Hepatic stellate cell (primary cell): ENCODE measurements around the gene SRP19.
"Not testable (repeated sequence)": the region's sequence is repeated elsewhere in the genome, so short reads cannot be mapped to it uniquely, and the experiment has no call there.

Experiments
- DNase-seq: peaks from one replicate; pipeline ENCODE4 v3.0.0; 2011; ENCODE audit warnings: low spot score

Gene SRP19

DNA sequence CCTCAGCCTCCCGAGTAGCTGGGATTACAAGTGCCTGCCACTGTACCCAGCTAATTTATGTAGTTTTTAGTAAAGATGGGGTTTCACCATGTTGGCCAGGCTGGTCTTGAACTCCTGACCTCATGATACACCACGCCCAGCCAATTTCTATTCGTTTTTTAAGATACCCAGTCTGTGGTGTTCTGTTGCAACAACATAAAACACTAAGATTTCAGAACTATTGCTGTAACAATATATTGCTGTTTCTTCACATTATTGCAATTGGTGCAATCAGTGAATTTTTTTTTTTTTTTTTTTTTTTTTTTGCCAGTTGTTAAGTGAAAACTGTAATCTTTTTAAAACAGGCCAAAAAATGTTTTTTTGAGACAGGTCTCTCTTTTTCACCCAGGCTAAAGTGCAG lies 9.9 kb downstream of the SRP19 start:
- DNase-seq = no peak

DNA sequence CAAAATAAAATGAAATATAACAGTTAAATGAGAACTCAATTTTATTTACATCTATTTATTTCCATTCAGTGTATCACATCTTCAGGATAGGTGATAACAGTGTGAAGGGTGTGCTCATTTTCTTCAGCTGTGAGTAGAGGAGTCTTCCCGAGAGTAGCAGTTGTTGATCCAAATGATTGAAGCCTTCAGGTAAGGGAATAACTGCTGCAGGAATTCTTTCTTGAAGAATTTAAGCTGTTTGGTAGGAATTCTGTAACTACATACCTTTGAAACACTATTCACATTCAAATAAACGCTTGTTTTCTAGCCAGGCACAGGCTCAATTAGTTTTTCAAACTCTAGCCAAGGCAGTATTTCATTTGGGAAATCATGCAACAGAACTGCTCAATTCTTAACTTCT lies 15.3 kb downstream of the SRP19 start:
- DNase-seq = no peak

DNA sequence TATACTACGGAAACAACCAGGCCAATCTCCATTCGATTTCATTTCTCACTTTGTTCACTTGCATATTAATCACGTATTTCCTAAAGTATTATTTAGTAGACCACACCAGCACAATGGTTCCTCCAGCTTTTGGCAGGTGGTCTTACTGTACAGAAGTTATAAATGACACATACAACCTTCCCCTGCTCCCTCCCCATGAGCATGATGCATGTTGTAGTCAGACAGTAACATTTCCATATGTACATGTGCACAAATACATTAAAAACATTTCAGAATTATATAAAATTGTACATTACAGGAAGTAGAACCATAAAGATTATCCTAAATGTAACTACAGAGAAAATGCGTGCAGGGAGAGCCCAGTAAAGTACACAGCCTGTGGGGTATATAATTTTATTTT lies 17.0 kb downstream of the SRP19 start:
- no peak for DNase-seq

DNA sequence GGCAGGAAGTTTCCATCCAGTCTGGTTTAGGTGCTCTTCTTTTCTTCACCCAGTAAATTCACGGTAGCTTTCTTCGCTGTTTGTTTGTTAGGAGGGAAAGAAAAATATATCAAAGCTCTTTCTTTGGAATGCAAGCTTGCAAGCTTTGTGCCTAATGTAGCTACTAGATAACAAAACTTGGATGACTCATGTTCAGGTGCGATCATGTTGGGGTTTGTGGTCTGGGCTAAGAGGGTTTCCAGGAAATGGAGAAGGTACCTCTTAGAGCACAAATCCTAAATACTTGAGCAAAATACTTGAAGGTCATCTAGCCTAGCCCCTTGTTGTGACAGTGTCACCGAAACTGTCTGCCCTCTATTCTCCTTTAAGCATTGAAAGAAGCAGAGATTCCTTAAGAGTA lies 17.7 kb downstream of the SRP19 start:
- DNase-seq = no peak

DNA sequence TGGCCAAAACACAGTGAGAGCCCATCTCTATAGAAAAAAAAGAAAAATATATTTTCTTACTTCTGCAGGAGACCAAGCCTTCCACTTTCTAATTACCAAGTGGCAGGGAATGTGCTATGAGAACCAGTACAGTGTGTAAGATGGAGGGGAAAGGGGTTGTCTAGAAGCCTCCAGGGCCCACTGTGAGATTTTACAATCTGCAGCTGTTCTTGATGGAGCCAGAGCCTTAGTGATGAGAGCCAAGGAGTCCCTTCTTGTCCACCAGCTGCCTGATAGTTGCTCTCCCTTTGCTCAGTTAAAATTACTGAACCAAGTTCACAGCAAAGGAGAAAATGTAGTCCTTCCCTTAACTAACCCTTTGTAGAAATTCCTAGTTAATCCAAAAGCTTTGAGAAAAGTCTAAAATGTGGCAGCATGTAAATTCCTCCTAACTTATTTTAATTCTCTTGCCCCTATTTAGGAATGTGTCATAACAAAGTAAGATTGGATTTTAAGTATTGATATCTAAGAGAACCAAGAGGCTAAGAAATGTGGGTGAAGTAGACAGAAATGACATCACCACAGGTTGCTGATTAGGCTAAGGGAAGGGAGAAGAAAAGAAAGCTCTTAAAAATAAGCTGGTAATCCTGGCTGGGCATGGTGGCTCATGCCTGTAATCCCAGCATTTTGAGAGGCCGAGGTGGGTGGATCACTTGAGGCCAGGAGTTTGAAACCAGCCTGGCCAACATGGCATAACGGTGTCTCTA lies 19.3 kb downstream of the SRP19 start:
- no peak for DNase-seq

DNA sequence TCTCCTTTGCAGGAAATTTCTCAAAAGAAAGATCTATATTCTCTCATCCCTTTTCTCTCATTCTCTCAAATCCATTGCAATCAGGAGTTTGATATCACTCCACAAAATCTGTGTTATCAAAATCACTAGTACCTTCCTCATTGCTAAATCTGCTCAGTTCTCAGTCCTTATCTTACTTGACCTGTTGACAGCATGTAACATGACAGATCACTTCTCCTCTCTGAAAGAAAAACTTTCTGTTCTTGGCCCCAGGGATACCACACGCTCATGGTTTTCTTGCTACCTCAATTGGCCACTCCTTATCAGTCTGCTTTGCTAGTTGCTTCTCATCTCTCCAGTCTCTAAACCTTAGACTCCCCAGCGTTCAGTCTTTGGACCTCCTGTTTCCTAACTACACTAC lies 22.1 kb downstream of the SRP19 start:
- no peak for DNase-seq

DNA sequence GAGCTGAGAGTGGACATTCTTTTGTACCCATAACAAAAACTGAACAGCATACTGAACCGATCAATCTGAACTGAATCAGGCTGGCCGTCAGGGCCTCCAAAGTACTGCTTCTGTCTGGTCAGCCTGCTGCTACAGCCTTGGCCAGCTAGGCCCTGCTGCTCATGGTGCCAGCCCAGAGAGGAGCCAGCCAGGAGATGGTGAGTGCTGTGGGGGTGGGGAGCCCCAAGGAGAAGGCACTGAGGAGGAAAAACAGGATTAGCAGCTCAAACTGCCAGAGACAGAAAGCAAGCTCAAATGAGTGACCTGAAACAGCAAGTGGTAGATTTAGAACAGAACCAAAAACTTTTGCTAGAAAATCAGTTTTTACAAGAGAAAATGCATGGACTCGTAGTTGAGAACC lies 23.9 kb downstream of the SRP19 start:
- no peak for DNase-seq

DNA sequence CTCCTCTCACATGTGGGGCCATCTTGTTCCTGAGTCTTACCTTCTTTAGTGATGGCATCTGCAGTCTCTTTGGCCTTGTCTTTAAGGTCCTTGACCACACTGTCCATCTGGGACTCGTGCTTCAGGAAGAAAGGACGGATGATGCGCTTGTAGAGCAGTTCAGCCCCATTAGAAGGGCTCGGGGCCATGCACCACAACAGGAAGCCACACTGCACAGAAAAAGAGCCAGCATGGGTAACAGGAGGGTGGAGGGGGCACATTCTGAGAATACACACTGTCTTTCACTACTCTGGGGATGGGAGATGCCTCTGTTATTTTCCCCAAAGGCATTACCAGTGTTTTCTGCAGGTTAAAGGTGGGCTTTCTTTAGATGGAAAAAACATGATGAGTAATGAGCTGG lies 25.9 kb downstream of the SRP19 start:
- no peak for DNase-seq

DNA sequence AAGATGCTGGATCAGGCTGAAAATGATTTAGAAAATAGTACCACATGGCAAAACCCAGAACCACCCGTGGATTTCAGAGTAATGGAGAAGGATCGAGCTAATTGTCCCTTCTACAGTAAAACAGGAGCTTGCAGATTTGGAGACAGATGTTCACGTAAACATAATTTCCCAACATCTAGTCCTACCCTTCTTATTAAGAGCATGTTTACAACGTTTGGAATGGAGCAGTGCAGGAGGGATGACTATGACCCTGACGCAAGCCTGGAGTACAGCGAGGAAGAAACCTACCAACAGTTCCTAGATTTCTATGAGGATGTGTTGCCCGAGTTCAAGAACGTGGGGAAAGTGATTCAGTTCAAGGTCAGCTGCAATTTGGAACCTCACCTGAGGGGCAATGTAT lies 31.0 kb downstream of the SRP19 start:
- DNase-seq = not testable (repeated sequence)

DNA sequence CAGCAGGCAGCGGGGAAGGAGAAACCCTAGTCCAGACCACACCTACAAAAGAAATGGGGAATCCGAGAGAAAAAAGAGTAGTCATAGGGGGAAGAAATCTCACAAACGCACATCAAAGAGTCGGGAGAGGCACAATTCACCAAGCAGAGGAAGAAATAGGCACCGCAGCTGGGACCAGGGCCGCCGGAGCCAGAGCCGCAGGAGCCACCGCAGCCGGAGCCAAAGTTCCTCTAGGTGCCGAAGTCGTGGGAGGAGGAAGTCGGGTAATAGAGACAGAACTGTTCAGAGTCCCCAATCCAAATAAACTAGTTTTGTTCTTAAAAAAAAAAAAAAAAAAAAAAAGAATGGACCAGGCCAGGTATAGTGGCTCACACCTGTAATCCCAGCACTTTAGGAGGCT lies 31.7 kb downstream of the SRP19 start:
- no peak for DNase-seq

DNA sequence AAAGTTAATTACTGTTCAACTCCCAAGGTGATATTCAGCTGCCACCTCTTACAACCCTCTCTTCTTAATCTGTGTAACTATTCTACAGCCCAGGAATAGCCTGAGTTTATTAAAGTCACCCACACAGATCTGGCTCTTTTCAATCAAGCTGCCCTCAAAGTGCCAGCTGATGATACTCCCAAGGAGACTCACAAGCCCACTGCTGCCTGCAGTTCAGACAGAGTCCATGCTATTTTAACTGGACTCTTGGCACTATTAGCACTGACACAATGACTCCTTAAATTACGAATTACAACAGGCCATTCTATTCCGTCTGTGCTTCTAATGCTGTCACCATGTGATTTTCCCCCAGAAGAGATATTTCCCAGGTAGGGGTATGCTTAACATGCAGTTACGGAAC lies 34.6 kb downstream of the SRP19 start:
- DNase-seq = no peak

DNA sequence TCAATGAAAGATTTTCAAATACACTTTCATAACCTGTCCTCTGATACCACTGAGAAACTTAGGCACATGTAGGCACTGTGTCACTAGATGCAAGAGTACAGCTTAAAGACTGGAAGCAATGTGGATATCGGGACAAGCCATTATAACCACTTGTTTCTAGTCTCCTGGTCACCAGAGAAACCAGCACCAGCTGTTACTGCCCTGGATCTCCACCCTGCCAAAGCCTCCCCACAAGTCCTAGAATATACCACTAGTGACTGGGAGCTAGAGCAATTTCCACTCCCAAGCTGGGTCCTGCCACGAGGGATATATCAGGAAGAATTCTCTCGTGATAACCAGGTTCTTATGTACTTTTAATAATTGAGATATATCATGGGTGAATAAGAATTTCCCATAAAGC lies 41.5 kb downstream of the SRP19 start:
- no peak for DNase-seq

DNA sequence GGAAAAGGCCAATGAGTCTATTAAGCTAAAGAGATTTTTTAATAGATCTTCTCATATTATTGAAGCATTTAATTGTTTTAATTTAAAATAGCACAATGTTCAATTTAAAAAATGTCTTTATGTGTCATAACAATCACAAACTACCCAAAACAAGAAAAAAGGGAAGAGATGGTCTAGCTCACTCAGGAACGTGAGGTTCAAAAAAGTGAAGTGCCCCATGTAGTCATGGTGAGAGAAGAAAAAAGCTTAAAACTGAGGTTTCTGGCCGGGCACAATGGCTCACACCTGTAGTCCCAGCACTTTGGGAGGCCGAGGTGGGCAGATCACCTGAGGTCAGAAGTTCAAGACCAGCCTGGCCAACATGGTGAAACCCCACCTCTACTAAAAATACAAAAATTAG lies 43.9 kb downstream of the SRP19 start:
- not testable (repeated sequence) for DNase-seq

DNA sequence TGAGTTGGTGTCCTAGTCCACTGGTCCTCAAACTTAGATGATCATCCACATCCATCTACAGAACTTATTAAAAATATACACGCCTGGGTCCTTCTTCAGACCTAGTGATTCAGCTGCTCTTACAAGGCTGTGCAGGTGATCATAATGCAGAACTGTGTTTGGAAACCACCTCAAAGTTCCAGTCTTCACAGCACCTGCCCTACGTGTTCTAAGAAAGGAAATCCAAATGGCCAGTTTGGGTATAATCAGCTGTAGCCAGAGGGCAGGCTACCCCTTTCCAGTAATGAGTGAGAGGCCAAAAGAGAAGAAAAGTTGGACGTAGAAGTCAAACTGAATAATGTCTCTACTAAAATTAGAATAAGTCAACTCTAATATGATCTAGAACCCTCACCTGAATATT lies 45.5 kb downstream of the SRP19 start:
- DNase-seq = no peak

DNA sequence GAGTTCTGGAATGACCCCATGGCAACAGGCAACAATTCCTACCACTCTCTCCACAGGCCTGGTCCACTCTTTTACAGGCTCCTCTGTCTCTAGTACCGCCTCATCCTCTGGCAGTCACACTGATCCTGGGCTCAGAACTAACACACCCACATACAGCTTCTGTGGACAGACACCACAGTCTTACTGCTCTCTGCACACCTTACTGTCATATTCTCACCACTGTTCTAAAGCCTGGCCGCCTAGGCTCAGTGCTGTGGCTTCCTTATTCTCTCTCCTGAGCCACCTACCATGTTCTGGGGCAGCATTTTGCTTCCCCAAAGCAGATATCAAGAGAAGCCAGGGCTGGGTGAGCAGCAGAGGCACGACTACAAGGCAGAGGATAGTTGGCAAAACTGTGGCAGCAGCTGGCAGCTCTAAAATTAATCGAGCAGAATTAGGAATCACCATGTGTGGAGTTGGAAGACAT lies 46.1 kb downstream of the SRP19 start:
- no peak for DNase-seq

DNA sequence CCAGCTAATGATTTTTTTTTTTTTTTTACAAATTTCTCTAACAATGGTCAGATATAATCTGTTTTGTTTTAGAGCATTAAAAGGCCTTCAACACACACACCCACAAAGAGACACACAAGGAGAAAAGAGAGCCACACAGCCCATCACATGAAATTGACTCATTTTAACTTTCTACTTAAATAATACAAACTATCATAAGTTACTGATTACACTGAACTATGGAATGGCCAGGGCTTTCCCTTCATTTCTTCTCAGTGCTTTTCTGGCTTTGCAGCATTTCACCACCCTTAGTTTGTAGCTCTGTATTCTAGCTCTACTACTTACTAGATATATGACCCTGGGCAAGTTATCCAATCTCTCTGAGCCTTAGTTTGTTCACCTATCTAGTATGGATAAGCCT lies 47.8 kb downstream of the SRP19 start:
- DNase-seq = no peak

DNA sequence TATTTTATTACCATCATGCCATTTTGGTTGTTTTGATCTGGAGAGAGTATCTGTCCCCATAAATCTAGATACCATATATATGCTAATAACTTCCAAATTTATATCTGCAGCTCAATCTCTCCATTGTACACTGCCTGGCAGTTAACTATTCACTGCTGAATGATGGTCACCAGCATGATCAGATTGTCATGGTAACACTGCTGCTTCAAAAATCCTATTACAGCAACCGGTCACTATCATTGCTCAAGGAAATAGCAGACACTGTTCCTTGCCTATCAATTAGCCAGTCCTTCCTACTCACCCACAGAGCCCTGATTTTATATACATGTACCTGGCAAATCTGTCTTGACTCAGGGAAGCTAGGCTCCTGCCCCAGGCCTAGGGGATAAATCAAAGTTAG lies 49.4 kb downstream of the SRP19 start:
- no peak for DNase-seq

DNA sequence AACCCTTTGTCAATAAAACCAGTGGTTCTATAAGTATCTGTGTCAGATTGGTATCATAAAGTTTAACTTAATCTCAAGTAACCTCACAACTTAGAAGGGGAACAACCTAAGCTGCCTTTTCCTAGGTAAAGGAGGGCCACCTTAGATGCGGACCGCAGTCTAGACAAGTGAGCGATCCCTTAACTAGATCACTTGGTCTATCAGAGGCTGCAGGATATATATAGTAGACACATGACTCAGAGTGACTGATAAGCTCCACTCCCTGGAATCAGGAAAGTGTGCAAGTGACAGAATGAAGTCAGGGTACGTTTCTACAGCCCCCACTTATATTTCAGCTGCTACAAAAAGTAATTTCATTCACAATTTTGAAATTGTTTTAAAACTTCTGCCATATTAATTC lies 53.5 kb downstream of the SRP19 start:
- DNase-seq = peak; percentile 27

DNA sequence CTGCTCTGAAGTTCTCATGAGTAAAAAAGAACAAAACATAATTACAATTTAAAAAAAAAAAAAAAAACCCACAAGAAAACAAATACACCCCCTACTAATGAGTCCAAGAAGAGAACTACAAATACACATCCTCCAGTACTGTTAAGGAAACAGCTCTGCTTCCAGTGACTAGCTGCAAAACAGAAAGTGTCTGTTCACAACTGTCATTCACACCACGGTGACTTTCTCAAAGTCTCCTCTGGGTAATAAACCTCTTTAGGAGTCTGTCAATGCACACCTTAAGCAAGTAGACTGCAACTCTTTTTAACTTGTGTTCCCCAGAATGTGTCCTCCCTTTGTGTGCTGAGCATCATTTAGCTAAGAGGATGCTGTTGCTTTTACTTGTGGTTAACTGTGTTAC lies 54.7 kb downstream of the SRP19 start:
- DNase-seq = no peak

DNA sequence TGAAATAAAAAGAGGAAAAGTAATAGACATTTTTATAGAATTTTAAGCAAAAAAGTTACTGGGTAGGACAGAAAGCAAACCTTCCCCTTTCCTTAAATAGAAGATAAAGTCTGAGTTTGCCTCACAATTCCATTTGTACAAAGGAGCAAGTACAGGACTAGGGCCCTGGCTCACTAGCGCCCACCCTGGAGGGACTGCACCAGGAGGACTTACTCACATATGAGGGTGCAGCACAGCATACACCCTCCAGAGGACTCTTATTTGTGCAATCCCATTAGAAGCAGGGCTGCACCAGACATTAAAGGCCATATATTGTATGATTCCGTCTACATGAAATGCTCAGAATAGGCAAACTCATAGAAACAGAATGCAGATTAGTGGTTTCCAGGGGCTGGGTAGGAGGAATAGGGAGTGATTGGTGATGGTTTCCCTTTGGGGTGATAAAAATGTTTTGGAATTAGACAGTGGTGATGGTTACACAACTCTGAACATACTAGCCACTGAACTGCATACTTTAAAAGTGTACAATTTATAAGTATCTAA lies 56.4 kb downstream of the SRP19 start:
- DNase-seq = no peak

DNA sequence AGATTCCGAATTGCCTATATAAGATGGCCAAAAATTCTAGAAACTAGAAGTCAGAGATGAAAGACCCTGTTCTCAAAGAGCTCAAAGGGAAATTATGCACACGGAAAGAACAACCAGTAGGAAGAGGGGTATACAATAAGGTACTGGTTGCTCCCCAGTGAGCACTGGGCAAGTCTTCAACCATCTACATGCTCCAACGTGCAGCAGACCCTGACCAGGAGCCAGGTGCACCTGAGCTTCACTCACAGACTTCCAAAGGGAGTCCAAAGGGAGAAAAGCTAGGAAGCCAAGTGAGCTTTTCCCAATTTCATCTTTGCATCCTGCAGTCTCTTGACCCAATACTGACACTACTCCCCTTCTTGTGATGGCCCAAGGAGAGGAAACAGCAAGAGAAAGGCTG lies 57.0 kb downstream of the SRP19 start:
- DNase-seq = no peak

DNA sequence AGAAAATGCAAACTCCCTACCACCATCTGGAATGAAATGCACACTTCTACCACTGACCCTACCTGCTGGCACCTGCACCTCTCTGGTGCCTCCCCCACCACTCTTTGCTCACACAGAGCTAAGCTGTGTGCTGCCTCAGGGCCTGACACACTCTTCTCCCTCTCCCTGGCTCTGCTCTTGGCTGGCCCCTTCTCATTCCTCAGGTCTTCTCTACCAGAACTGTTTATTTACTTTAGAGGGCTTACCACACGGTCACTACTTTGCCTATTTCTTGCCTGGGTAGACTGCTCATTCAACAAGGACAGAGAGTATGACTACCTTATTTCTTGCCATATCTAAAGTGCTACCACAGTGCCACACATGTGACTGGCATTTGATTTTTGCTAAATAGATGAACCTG lies 57.6 kb downstream of the SRP19 start:
- DNase-seq = no peak
